NCI-H1436 (cell line): Measurements from ENCODE around the gene RABAC1.

ENCODE experiments used
- DNase-seq: peaks from one replicate; lab custom pipeline; 2025; lab: John Stamatoyannopoulos, UW

The RABAC1 gene

GRCh38 chr19:41928754-41929535 lies 30.2 kb downstream of the RABAC1 start:
- DNase-seq = no peak

- no peak for DNase-seq
Observed at GRCh38 chr19:41928221-41928683, 30.9 kb downstream of the RABAC1 start, which contains the start of gene ERFL. ERFL (minus strand) TSS chr19:41928449; CDS start chr19:41912919, 15,530 bp downstream.

GRCh38 chr19:41927497-41928192 lies 31.5 kb downstream of the RABAC1 start:
- DNase-seq = no peak

- DNase-seq = no peak
Observed at GRCh38 chr19:41926763-41927496, 32.2 kb downstream of the RABAC1 start.

- DNase-seq = no peak
Observed at GRCh38 chr19:41926028-41926762, 32.9 kb downstream of the RABAC1 start.

- DNase-seq = no peak
Observed at GRCh38 chr19:41925208-41926003, 33.7 kb downstream of the RABAC1 start.

- DNase-seq = no peak
Observed at GRCh38 chr19:41924151-41925145, 34.7 kb downstream of the RABAC1 start.

- DNase-seq = no peak
Observed at GRCh38 chr19:41923045-41923788, 35.9 kb downstream of the RABAC1 start.

- DNase-seq = no peak
Observed at GRCh38 chr19:41922585-41922984, 36.5 kb downstream of the RABAC1 start.

- no peak for DNase-seq
Observed at GRCh38 chr19:41921577-41922576, 37.2 kb downstream of the RABAC1 start.

GRCh38 chr19:41920882-41921576 lies 38.1 kb downstream of the RABAC1 start:
- DNase-seq = no peak

- DNase-seq = no peak
Observed at GRCh38 chr19:41919948-41920712, 39.0 kb downstream of the RABAC1 start.

- no peak for DNase-seq
Observed at GRCh38 chr19:41918653-41919244, 40.4 kb downstream of the RABAC1 start.

- no peak for DNase-seq
Observed at GRCh38 chr19:41918095-41918494, 41.0 kb downstream of the RABAC1 start.

- no peak for DNase-seq
Observed at GRCh38 chr19:41917676-41918075, 41.4 kb downstream of the RABAC1 start.
